Central memory CD8-positive, alpha-beta T cell (primary cell): ENCODE results near the gene LRRK1.

Source experiments
- ATAC-seq: fragments of 150-1000 bp; cut with Tn5 transposase; replicated peaks from 2 replicates; pipeline ENCODE4 v1.10.0; 2022; ENCODE audit warnings: mild to moderate bottlenecking, moderate FRiP score, moderate number of reproducible peaks; ENCODE audit not compliant: poor library complexity, severe bottlenecking; ENCODE audit errors: extremely low read depth
- DNase-seq, 2 donors: peaks; one replicate each; pipeline ENCODE4 v3.0.0; 2021; ENCODE audit warnings: low spot score in 2 of 2
- H3K27ac Mint-ChIP-seq: one replicate; pipeline ENCODE4 v1.8.0; 2022; ENCODE audit warnings: low read depth, mild to moderate bottlenecking, moderate library complexity, mixed read lengths
- H3K27me3 Mint-ChIP-seq: one replicate; pipeline ENCODE4 v1.8.0; 2022; ENCODE audit warnings: mixed read lengths
- H3K36me3 Mint-ChIP-seq: one replicate; pipeline ENCODE4 v1.8.0; 2022; ENCODE audit warnings: mild to moderate bottlenecking, moderate library complexity, mixed read lengths; ENCODE audit not compliant: insufficient read depth
- H3K4me1 Mint-ChIP-seq: one replicate; pipeline ENCODE4 v1.8.0; 2022; ENCODE audit warnings: mixed read lengths
- H3K4me3 Mint-ChIP-seq: one replicate; pipeline ENCODE4 v1.8.0; 2022; ENCODE audit warnings: mild to moderate bottlenecking, moderate library complexity, mixed read lengths
- H3K9me3 Mint-ChIP-seq: one replicate; pipeline ENCODE4 v1.8.0; 2022; ENCODE audit warnings: mixed read lengths

The LRRK1 gene

DNA sequence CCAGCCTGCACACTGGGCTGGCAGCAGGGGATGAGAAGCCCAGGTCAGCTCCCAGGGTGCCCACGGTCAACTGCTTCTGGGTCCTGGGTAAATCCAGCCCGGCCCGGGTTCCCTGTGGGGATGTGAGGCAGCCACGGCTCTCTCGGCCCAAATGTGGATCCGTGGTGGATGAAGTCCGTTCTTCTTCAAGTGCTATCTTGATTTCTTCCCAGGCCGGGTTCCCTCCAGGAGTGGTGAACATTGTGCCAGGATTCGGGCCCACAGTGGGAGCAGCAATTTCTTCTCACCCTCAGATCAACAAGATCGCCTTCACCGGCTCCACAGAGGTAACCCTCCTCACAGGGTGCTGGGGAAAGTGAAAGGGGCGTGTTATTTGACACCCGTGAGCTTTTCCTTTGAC, 23.4 kb upstream of the LRRK1 start:
- Mint-ChIP-seq H3K9me3 (no peaks in the 10 kb centered on the region), H3K4me3 (no peak overlapping the region), H3K27ac (no peak overlapping the region), H3K4me1 (no peaks in the 10 kb centered on the region), H3K36me3 (peaks cover 3% of the 10 kb centered on the region), H3K27me3 (peaks cover 66% of the 10 kb centered on the region)
- ATAC-seq (no peak), DNase-seq (no peak)

DNA sequence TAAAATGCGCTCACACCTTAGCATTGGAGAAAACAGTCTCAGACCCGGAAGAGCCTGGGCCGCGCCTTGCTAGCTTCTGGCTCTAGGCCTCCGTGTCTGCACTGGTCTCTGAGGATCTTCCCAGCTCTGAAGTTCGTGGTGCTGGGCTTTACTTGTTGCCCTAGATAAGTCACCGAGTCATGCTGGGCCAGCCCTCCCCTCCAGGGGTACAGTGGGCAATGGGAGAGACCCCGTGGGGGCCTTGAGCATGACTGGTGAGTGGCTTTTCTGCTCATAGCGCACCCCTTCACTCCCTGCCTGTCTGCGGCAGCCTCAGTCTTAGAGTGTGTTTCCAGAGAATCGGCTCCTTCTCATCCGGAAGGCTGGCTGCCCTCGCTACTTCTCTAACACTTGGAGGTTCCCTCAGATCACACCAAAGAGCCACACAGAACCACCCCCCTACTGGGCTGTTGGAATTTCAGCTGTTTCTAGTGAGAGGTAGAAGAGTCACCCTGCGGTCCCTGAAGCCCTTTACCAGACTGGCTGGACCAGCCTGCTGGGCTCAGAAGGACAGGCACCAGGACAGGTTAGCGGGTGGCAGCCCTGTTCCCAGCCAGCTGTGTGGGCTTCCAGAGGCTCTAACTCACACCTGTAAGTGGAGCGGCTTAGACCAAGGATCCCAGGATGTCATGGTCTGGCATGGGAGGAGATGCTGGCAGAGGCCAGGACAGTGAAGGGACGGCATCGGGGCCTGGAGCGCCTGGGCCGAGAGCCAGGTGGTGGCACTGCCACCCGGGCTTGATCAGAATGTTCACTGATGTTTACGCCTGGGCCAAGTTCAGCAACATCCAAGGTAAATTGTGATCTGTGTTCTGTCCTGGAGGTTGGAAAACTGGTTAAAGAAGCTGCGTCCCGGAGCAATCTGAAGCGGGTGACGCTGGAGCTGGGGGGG, 21.7 kb upstream of the LRRK1 start:
- Mint-ChIP-seq H3K4me3 (no peak overlapping the region), H3K27me3 (peaks cover 65% of the 10 kb centered on the region), H3K9me3 (no peaks in the 10 kb centered on the region), H3K27ac (no peak overlapping the region), H3K4me1 (no peaks in the 10 kb centered on the region), H3K36me3 (peaks cover 3% of the 10 kb centered on the region)
- ATAC-seq: no peak
- DNase-seq: no peak

DNA sequence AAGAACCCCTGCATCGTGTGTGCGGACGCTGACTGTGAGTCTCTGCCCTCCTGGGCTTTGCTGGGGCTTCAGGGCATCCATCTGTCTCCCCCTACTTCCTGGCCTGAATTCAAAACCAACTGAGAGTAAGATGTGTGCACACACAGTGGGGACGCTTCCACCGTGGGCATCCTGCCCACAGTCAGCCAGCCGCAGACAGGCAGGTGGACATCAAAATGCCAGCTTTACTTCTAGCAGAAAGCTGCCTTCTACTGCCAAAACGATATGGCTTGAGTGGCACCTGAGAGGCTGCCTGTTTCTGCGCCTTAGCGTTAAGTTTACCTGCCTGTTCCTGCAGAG, 21.0 kb upstream of the LRRK1 start:
- DNase-seq (no peak), ATAC-seq (no peak)
- Mint-ChIP-seq H3K4me3 (no peak overlapping the region), H3K9me3 (no peaks in the 10 kb centered on the region), H3K27ac (no peak overlapping the region), H3K27me3 (peaks cover 65% of the 10 kb centered on the region), H3K4me1 (no peaks in the 10 kb centered on the region), H3K36me3 (peaks cover 3% of the 10 kb centered on the region)

DNA sequence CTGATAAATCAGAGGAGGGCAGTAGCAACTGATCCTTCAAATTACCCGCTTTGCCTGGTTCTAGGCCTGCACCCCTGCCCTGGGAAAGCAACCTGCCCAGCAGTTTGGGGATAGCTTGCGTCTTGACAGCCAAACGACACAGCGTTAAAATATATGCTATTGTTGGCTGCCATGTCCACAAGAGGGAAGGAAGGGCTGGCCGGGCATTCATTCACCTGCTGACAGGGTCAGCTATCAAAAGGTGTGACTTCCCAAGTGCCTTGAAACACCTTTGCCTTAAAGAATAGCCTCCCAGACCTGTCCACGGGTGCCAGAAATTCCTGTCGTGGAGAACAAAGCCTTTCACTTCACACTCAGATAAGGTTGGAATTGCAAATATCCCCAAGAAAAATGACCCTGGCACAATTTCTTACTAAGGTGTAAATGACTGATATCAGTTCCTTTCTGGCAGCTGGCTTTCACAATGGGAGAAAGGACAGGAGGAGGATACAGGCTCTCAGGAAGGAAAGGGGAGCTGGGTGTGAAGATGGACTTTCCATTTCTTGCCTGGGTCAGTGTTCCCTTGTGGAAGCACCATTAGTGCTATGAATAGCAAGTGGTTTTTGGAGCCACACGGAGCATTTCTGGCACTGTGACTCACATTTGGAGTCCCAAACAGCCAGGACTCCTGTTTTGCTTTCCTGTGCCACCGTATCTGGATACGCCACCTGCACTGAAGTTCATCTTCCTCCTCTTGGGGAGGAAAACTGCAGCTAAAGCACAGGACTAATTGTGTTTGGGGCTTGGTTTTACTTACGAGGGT, 20.3 kb upstream of the LRRK1 start:
- Mint-ChIP-seq H3K36me3 (peaks cover 3% of the 10 kb centered on the region), H3K27me3 (peaks cover 62% of the 10 kb centered on the region), H3K4me1 (no peaks in the 10 kb centered on the region), H3K4me3 (no peak overlapping the region), H3K9me3 (no peaks in the 10 kb centered on the region), H3K27ac (no peak overlapping the region)
- no peak for DNase-seq
- no peak for ATAC-seq

DNA sequence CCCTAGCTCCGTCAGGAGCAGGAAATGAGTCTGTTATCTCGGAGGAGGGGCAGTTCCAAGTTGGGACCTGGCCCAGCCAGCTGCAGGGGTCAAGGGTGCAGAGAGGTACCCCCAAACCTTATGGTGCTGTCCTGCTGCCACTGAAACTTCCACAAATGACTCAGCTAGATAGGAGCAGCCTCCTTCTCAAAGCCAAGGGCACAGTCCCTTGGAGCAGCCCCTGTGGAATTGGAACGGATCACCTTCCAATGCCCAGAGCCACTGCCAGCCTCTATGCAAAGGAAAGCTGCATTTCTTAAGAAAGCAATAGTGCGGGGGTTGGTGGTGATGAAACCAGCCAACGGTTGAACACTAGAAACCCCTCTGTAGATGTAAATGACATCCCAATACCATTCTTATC, 19.6 kb upstream of the LRRK1 start:
- no peaks in the 10 kb centered on the region for H3K4me1 Mint-ChIP-seq
- H3K27ac Mint-ChIP-seq: no peak overlapping the region
- H3K36me3 Mint-ChIP-seq: peaks cover 3% of the 10 kb centered on the region
- no peaks in the 10 kb centered on the region for H3K9me3 Mint-ChIP-seq
- no peak overlapping the region for H3K4me3 Mint-ChIP-seq
- peaks cover 60% of the 10 kb centered on the region for H3K27me3 Mint-ChIP-seq
- ATAC-seq (no peak), DNase-seq (no peak)

DNA sequence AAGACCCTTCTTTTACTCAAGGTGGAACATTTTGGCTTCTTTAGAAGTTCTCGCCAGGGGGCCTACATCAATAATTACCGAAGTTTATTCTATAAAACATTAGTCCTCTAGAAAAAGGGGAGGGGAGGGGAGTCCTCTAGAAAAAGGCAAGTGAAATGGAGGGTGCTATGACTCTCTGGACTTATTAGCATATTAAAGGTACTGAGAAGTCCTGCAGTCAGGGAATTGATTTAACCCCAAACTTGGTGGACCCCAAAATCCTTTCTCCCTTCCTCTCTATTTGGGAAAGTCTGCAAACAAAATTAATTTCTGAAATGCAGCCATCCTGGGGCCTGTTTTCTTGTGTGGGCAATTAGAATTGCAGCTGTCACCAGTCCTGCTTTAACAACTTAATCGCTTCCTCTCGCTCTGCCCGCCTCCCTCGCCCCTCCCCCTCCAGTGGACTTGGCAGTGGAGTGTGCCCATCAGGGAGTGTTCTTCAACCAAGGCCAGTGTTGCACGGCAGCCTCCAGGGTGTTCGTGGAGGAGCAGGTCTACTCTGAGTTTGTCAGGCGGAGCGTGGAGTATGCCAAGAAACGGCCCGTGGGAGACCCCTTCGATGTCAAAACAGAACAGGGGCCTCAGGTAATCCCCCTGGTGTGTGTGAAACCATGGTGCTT, 18.9 kb upstream of the LRRK1 start:
- Mint-ChIP-seq H3K27ac (no peak overlapping the region), H3K9me3 (no peaks in the 10 kb centered on the region), H3K27me3 (peaks cover 60% of the 10 kb centered on the region), H3K4me3 (no peak overlapping the region), H3K4me1 (no peaks in the 10 kb centered on the region), H3K36me3 (peaks cover 3% of the 10 kb centered on the region)
- ATAC-seq (no peak), DNase-seq (no peak)

DNA sequence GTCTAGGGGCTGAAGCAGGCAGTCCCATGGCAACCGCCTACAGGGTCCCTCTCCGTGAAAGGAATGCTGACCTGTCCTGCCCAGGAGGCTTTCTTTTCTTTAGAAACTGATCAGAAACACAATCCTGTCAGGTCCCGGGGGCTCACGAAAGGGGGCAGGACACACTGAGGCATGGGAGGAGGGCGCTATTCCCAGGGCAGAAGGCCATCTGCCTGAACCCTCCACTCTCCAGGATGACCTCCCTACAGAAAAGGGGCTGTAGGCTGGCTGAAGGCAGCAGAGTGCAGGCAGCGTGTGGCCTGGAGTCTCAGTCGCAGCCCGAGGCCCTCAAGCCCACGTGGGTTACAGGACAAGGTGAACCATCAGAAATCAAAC, 18.4 kb upstream of the LRRK1 start:
- Mint-ChIP-seq H3K9me3 (no peaks in the 10 kb centered on the region), H3K36me3 (peaks cover 3% of the 10 kb centered on the region), H3K27ac (no peak overlapping the region), H3K4me3 (no peak overlapping the region), H3K4me1 (no peaks in the 10 kb centered on the region), H3K27me3 (peaks cover 60% of the 10 kb centered on the region)
- DNase-seq (no peak), ATAC-seq (no peak)

DNA sequence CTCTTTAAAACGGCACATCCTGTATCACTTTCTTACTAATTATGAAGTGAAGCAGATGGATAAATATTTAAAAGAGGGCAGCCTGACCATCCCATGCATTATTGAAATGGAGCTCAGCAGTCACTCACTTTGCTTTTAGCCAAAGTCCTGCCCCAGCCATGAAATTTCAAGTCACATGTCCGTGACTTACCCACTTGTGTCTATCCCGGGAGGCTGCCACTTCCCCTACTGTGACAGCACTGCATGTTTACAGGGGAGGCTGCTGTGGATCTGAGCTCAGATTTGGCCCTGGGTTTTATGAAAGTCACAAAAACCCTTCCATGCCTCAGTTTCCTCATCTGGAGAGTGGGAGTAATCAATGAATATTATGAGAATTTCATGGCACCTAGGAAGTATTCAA, 17.9 kb upstream of the LRRK1 start:
- Mint-ChIP-seq H3K4me1 (no peaks in the 10 kb centered on the region), H3K27me3 (peaks cover 60% of the 10 kb centered on the region), H3K36me3 (peaks cover 3% of the 10 kb centered on the region), H3K9me3 (no peaks in the 10 kb centered on the region), H3K27ac (no peak overlapping the region), H3K4me3 (no peak overlapping the region)
- ATAC-seq (no peak), DNase-seq (no peak)

DNA sequence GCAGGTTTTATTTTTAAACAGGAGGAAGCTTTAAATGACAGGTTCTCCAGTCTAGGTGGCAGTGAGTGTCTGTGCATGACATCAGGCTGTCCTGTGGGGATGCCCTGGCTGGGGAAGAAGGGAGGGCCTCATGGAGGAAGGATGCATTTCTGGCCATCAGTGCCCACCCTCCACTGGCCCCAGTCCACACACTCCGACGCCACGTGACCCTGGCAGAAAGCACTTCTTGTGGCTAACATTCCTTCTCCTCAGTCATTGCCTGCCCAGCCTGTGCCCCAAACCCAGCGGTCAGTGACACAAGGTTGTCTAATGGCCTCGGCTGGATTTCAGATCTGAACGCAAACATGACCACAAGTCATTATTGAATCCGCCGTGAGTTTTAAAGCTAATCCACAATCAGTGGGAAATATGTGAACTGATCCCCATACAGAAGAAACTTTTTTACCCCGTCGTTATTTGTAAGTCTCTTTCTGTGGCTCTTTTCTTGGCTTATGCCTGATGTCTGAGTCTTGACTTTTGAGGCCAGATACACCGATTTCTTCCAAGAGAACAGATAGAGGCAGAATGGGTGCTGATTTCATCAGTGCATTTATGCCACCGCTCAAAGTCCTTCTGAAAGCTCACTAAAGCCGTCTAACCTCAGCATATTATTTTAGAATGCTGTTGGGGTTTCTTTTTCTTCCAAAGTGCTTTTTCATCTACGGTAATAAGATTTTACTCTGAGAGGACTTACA, 17.3 kb upstream of the LRRK1 start:
- H3K4me1 Mint-ChIP-seq: no peaks in the 10 kb centered on the region
- H3K9me3 Mint-ChIP-seq: no peaks in the 10 kb centered on the region
- no peak overlapping the region for H3K4me3 Mint-ChIP-seq

DNA sequence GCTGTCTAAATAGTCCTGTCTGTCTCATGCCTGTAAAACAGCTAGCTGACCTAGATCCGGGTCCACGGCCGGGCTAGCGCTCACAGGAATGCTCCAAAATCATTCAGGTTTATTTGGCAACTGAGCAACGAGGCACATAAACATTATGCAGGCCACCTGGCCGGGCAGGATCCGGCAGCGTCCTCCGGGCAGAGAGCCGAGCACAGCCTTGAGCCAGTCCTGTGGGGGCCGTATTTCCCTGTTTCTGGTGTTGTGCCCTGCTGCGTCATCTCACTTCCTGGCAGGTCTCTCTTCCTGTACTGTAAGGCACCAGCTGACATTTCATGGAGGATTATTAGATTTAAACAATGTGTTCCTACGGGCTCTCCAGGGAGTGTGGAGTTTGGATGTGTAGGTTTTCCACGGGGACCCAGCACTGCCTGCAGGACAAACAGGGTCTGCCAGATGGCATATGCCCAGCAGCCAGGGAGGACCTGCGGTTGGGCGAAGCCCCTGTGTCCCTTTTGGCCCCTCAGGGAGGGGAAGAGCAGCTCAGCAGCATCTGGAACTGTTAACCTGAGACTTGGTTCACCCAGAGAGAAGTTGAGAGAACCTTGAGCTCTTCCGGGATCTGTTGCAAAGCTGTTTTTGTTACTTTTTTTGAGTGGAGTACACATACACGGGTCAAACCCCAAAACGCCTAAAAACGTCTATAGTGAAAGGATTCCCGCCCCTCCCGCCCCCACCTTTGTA, 16.6 kb upstream of the LRRK1 start:
- H3K27me3 Mint-ChIP-seq: peaks cover 69% of the 10 kb centered on the region
- H3K9me3 Mint-ChIP-seq: no peaks in the 10 kb centered on the region
- H3K4me1 Mint-ChIP-seq: no peaks in the 10 kb centered on the region
- no peak for ATAC-seq
- no peak for DNase-seq
- H3K36me3 Mint-ChIP-seq: no peaks in the 10 kb centered on the region
- no peak overlapping the region for H3K4me3 Mint-ChIP-seq
- H3K27ac Mint-ChIP-seq: no peak overlapping the region

More for the DNA sequence above, 17.3 kb upstream of the LRRK1 start:
- ATAC-seq: no peak
- no peak for DNase-seq
- Mint-ChIP-seq H3K27me3 (peaks cover 64% of the 10 kb centered on the region), H3K36me3 (peaks cover 3% of the 10 kb centered on the region), H3K27ac (no peak overlapping the region)

DNA sequence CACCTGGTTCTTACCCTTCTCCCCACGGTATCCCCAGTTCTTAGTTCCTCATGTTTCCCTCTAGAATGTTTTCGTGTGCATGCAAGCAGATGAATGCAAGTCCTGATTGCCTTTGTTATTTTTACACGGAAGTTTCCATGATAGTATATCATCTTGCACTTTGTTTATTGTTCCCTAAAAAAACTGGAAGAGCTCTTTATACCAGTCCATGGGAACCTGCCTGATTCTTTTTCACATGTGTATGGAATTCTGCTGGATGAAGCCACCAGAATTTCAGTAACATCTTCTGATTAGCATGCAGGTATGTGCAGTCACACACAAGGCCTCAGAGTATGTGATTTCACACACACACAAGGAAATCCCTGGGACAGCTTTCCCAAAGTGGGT, 16.0 kb upstream of the LRRK1 start:
- DNase-seq: no peak
- Mint-ChIP-seq H3K9me3 (no peaks in the 10 kb centered on the region), H3K27ac (no peak overlapping the region), H3K4me3 (no peak overlapping the region), H3K27me3 (peaks cover 73% of the 10 kb centered on the region), H3K36me3 (no peaks in the 10 kb centered on the region), H3K4me1 (no peaks in the 10 kb centered on the region)
- ATAC-seq: no peak

DNA sequence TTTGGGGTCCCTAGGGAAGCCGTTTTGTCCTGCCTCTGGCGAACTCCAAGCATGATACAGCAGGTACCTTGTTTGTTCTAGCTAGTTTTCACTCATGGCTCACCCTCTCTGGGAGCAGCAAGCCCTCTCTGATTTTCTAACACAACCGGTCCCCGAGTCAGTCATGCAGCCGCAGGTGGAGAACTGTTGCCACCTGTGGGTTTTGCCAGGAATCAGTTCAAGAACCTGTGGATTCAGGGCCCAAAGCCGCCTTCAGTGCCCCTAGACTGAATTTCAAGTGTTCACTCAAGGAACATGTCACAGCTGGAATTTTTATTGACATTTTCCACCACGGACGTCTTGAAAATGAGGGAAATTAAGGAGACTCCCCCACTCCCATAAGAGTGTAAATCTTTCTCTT, 13.3 kb upstream of the LRRK1 start:
- Mint-ChIP-seq H3K27me3 (peaks cover 78% of the 10 kb centered on the region), H3K4me3 (no peak overlapping the region), H3K36me3 (no peaks in the 10 kb centered on the region), H3K4me1 (no peaks in the 10 kb centered on the region), H3K9me3 (no peaks in the 10 kb centered on the region), H3K27ac (no peak overlapping the region)
- DNase-seq (no peak), ATAC-seq (no peak)
